HL-60 (cell line): ENCODE data around the gene AHCY.
"Not testable (repeated sequence)": the region's sequence is repeated elsewhere in the genome, so short reads cannot be mapped to it uniquely, and the experiment has no call there.

Experiments used
- DNase-seq, 2 experiments: peaks; one replicate each; pipeline ENCODE4 v3.0.0-alpha.2; 2010 to 2020; ENCODE audit warnings: low read depth in 1 of 2, low spot score in 1 of 2
- H3K27ac ChIP-seq: fragments of 250-450 bp; sonication (Bioruptor Pico); replicated peaks from 2 replicates; pipeline ENCODE4 v1.5.1; 2020; ENCODE audit warnings: mild to moderate bottlenecking, moderate library complexity
- H3K27me3 ChIP-seq: fragments of 250-450 bp; sonication (Bioruptor Pico); 2 replicates; pipeline ENCODE4 v1.5.1; 2021; ENCODE audit warnings: mild to moderate bottlenecking, moderate library complexity; ENCODE audit not compliant: insufficient read depth, poor library complexity, severe bottlenecking
- H3K4me3 ChIP-seq: replicated peaks from 2 replicates; pipeline ENCODE4 v1.5.1; 2011; ENCODE audit warnings: mild to moderate bottlenecking, control low read depth, low read length; ENCODE audit not compliant: insufficient read depth
- GABPA ChIP-seq: IDR thresholded peaks from 2 replicates; pipeline ENCODE4 v1.6.1; 2012; ENCODE audit warnings: low read depth
- POLR2AphosphoS5 ChIP-seq: IDR thresholded peaks from 2 replicates; pipeline ENCODE4 v1.6.1; 2012; ENCODE audit warnings: low read depth
- SPI1 ChIP-seq: IDR thresholded peaks from 2 replicates; pipeline ENCODE4 v1.6.1; 2012; ENCODE audit warnings: low read depth, mild to moderate bottlenecking, borderline replicate concordance
- TF ChIP-seq, protein P1 (sequence below): IDR thresholded peaks from one replicate; pipeline ENCODE4 v1.5.1; 2011; ENCODE audit warnings: low read length, control low read depth, inconsistent platforms; ENCODE audit not compliant: insufficient read depth
- TF ChIP-seq, protein P2 (sequence below): IDR thresholded peaks from 2 replicates; pipeline ENCODE4 v1.6.1; 2012; ENCODE audit warnings: low read depth; ENCODE audit not compliant: insufficient replicate concordance

AHCY gene

DNA sequence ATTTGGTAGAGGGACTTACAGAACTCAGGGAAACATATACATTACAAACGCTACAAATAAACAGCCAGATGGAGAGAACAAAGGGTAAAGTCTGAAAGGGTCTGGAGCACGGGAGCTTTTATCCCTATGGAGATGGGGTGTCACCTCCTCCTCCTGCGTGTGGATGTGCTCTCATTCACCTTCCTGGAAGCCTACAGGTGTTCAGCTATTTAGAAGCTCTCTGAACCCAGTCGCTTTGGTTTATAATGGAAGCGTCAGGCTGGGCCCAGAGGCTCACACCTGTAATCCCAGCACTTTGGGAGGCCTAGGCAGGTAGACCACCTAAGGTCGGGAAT, 42.2 kb upstream of the AHCY start:
- Histone ChIP-seq H3K27me3 (no peaks in the 10 kb centered on the region), H3K27ac (no peak overlapping the region), H3K4me3 (no peak overlapping the region)
- DNase-seq, result no peak
- TF ChIP-seq SPI1, result no peak
- TF ChIP-seq, protein P1, sequence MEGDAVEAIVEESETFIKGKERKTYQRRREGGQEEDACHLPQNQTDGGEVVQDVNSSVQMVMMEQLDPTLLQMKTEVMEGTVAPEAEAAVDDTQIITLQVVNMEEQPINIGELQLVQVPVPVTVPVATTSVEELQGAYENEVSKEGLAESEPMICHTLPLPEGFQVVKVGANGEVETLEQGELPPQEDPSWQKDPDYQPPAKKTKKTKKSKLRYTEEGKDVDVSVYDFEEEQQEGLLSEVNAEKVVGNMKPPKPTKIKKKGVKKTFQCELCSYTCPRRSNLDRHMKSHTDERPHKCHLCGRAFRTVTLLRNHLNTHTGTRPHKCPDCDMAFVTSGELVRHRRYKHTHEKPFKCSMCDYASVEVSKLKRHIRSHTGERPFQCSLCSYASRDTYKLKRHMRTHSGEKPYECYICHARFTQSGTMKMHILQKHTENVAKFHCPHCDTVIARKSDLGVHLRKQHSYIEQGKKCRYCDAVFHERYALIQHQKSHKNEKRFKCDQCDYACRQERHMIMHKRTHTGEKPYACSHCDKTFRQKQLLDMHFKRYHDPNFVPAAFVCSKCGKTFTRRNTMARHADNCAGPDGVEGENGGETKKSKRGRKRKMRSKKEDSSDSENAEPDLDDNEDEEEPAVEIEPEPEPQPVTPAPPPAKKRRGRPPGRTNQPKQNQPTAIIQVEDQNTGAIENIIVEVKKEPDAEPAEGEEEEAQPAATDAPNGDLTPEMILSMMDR, result no peak
- no peak for TF ChIP-seq GABPA
- TF ChIP-seq POLR2AphosphoS5, result no peak
- TF ChIP-seq, protein P2, sequence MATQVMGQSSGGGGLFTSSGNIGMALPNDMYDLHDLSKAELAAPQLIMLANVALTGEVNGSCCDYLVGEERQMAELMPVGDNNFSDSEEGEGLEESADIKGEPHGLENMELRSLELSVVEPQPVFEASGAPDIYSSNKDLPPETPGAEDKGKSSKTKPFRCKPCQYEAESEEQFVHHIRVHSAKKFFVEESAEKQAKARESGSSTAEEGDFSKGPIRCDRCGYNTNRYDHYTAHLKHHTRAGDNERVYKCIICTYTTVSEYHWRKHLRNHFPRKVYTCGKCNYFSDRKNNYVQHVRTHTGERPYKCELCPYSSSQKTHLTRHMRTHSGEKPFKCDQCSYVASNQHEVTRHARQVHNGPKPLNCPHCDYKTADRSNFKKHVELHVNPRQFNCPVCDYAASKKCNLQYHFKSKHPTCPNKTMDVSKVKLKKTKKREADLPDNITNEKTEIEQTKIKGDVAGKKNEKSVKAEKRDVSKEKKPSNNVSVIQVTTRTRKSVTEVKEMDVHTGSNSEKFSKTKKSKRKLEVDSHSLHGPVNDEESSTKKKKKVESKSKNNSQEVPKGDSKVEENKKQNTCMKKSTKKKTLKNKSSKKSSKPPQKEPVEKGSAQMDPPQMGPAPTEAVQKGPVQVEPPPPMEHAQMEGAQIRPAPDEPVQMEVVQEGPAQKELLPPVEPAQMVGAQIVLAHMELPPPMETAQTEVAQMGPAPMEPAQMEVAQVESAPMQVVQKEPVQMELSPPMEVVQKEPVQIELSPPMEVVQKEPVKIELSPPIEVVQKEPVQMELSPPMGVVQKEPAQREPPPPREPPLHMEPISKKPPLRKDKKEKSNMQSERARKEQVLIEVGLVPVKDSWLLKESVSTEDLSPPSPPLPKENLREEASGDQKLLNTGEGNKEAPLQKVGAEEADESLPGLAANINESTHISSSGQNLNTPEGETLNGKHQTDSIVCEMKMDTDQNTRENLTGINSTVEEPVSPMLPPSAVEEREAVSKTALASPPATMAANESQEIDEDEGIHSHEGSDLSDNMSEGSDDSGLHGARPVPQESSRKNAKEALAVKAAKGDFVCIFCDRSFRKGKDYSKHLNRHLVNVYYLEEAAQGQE, result no peak

DNA sequence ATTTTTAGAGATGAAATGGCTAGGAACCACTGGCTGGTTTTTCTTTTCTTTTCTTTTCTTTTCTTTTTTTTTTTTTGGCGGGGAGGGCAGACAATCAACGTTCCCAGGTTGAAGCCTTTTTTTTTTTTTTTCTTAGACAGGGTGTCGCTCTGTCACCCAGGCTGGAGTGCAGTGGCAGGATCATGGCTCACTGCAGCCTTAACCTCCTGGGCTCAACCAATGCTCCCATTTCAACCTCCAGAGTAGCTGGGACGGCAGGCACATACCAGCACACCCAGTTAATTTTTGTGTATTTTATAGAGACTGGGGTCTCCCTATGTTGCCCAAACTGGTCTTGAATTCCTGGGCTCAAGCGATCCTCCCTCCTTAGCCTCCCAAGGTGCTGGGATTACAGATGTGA, 41.1 kb upstream of the AHCY start:
- Histone ChIP-seq H3K27me3 (no peaks in the 10 kb centered on the region), H3K27ac (no peak overlapping the region), H3K4me3 (no peak overlapping the region)
- TF ChIP-seq, protein P1, result no peak
- TF ChIP-seq, protein P2, result no peak
- no peak for TF ChIP-seq SPI1
- TF ChIP-seq GABPA, result no peak
- no peak for TF ChIP-seq POLR2AphosphoS5
- DNase-seq, result no peak

DNA sequence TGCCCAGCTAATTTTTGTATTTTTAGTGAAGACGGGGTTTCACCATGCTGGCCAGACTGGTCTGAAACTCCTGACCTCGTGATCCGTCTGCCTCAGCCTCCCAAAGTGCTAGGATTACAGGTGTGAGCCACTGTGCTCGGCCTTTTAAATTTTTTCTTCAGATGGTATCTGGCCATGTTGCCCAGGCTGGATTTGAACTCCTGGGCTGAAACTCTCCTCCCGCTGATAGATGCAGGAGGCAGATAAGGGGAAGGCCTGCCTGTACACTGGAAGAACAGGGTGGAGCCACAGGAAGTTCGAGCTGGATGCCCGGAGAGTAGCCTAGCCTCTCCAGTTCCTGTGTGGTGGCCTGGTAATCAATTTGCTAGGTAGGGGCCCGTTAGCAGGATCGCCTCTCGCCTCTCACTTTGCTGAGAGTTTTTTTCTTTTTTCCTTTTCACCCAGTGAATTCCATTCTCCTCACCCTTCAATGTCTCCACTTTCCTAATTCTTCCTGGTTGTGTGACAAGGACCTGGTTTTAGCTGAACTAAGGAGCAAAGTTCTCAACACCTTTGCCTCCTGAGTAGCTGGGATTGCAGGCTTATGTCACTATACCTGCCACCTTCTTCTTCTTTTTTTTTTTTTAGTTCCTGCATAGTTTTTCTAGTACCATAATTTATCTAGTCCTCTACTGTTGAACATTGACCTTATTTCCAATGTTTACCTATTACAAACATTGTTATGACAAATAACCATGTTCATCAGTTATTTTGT, 40.5 kb upstream of the AHCY start:
- TF ChIP-seq SPI1 (no peak), POLR2AphosphoS5 (no peak), GABPA (no peak)
- TF ChIP-seq, protein P2, result no peak
- TF ChIP-seq, protein P1, result no peak
- Histone ChIP-seq H3K4me3 (no peak overlapping the region), H3K27ac (no peak overlapping the region), H3K27me3 (no peaks in the 10 kb centered on the region)
- DNase-seq, result no peak

DNA sequence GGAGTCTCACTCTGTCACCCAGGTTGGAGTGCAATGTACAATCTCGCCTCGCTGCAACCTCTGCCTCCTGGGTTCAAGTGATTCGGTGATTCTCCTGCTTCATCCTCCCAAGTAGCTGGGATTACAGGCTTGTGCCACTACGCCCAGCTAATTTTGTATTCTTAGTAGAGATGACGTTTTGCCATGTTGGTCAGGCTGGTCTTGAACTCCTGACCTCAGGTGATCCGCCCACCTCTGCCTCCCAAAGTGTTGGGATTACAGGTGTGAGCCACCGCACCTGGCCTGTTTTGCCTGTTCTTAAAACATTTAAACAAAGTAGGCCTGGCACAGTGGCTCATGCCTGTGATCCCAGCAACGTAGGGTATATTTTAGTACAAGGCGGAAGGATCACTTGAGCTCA, 38.0 kb upstream of the AHCY start:
- not testable (repeated sequence) for H3K27me3 ChIP-seq, DNase-seq, H3K4me3 ChIP-seq, H3K27ac ChIP-seq

DNA sequence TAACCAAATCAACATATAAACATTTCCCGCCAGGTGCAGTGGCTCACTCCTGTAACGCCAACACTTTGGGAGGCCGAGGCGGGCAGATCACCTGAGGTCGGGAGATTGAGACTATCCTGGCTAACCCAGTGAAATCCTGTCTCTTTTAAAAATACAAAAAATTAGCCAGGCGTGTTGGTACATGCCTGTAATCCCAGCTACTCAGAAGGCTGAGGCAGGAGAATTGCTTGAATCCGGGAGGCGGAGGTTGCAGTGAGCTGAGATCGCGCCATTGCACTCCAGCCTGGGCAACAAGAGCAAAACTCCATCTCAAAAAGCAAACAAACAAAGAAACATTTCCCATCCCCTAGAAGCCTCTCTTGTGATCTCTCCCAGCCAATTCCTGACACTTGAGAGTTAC, 37.6 kb upstream of the AHCY start:
- not testable (repeated sequence) for DNase-seq, H3K27me3 ChIP-seq, H3K27ac ChIP-seq, H3K4me3 ChIP-seq
